ENCODE measurements around the gene INSM2. TPM values are rescaled to one million over a fixed set of nuclear protein-coding genes. Genes with fewer than 3 reads are reported as not detected.

The INSM2 gene
- total and polyA plus RNA-seq, 2 of the 13 experiments (the other 11 are each of a cell fraction or from before 2014, with no cell fraction given) = not detected

- TF ChIP-seq FOXO4 (CRISPR knock-in tag; conservative IDR thresholded peaks at IDR 0.05) (no peak), HNF4G (IDR thresholded peaks at IDR 0.05; ENCODE audit: borderline replicate concordance, low read depth, low read length) (peak; percentile 80), HNF4G (CRISPR knock-in tag; IDR thresholded peaks at IDR 0.05; ENCODE audit: borderline replicate concordance, low read depth) (no peak; the same call in 1 of the 2 replicates), SAP130 (CRISPR knock-in tag; IDR thresholded peaks at IDR 0.05; ENCODE audit: low read depth) (0 out of 2 replicates have a peak, but pooled peaks have one; percentile 17), NCOA2 (CRISPR knock-in tag; IDR thresholded peaks at IDR 0.05) (0 out of 2 replicates have a peak, but pooled peaks have one; percentile 10), PAF1 (CRISPR knock-in tag; IDR thresholded peaks at IDR 0.05) (no peak), ZNF234 (CRISPR knock-in tag; conservative IDR thresholded peaks at IDR 0.05) (no peak), CERS6 (CRISPR knock-in tag; IDR thresholded peaks at IDR 0.05) (no peak), MIXL1 (CRISPR knock-in tag; IDR thresholded peaks at IDR 0.05) (peak; percentile 89), MAFK (conservative IDR thresholded peaks at IDR 0.05 in 1 of 2, IDR thresholded peaks at IDR 0.05 in 1 of 2; ENCODE audit: low read length in 2 of 2) (peak in 1 of 2 experiments; percentile 32; a peak in 2 of 4 replicates), NCOA5 (CRISPR knock-in tag; IDR thresholded peaks at IDR 0.05) (no peak), RXRA (CRISPR knock-in tag; IDR thresholded peaks at IDR 0.05) (no peak), DMAP1 (CRISPR knock-in tag; IDR thresholded peaks at IDR 0.05) (no peak; the same call in 1 of the 2 replicates), TCF7L2 (IDR thresholded peaks at IDR 0.05; ENCODE audit: low read depth, low read length) (no peak), ATF4 (CRISPR knock-in tag; IDR thresholded peaks at IDR 0.05) (0 out of 4 replicates have a peak, but pooled peaks of 1 of the 2 experiments have one; percentile 18), MBNL3 (CRISPR knock-in tag; conservative IDR thresholded peaks at IDR 0.05) (no peak), AKAP8 (CRISPR knock-in tag; IDR thresholded peaks at IDR 0.05) (no peak), ZNF512B (CRISPR knock-in tag; IDR thresholded peaks at IDR 0.05; ENCODE audit: borderline replicate concordance) (no peak), ZMYM2 (CRISPR knock-in tag; IDR thresholded peaks at IDR 0.05) (no peak), ZSCAN22 (CRISPR knock-in tag; IDR thresholded peaks at IDR 0.05) (0 out of 2 replicates have a peak, but pooled peaks have one; percentile 40), NCOR1 (IDR thresholded peaks at IDR 0.05; ENCODE audit: borderline replicate concordance, low read length) (peak; percentile 66; the same call in 1 of the 2 replicates), RCOR2 (CRISPR knock-in tag; IDR thresholded peaks at IDR 0.05) (no peak), POLR2G (IDR thresholded peaks at IDR 0.05; ENCODE audit: low read depth, low read length) (no peak), ATF5 (CRISPR knock-in tag; IDR thresholded peaks at IDR 0.05; ENCODE audit: low read depth) (no peak), ZNF20 (CRISPR knock-in tag; IDR thresholded peaks at IDR 0.05) (no peak), HNF4A (CRISPR knock-in tag; IDR thresholded peaks at IDR 0.05) (peak; percentile 83)
Observed at GRCh38 chr14:35504260-35504659, 29.7 kb upstream of the INSM2 start (continued).

Measured in HepG2 (cell line).